OCI-LY1 (cell line): ENCODE data around the gene SMIM24.

Experiments
- H2AFZ ChIP-seq: fragments of 200-600 bp; sonication (generic), shearing (Covaris generic); 2 replicates; pipeline ENCODE4 v1.6.0; 2014; ENCODE audit warnings: antibody characterized with exemption, mild to moderate bottlenecking, low read length
- H3F3A ChIP-seq: fragments of 200-600 bp; sonication (generic), shearing (Covaris generic); 2 replicates; pipeline ENCODE4 v1.6.0; 2014; ENCODE audit warnings: mild to moderate bottlenecking, antibody characterized with exemption, low read length, moderate library complexity; ENCODE audit not compliant: insufficient read depth
- H3K27ac ChIP-seq: fragments of 200-600 bp; sonication (generic); 2 replicates; pipeline ENCODE4 v1.5.1; 2014; ENCODE audit warnings: low read length, mixed run types, mild to moderate bottlenecking, low read depth; ENCODE audit not compliant: poor library complexity, severe bottlenecking
- H3K27me3 ChIP-seq: fragments of 200-600 bp; sonication (generic); 2 replicates; pipeline ENCODE4 v1.6.0; 2014; ENCODE audit warnings: antibody characterized with exemption, mild to moderate bottlenecking, low read length, moderate library complexity; ENCODE audit not compliant: insufficient read depth
- H3K36me3 ChIP-seq: fragments of 200-600 bp; sonication (generic); 2 replicates; pipeline ENCODE4 v1.6.1; 2014; ENCODE audit warnings: mild to moderate bottlenecking, antibody characterized with exemption, low read length, moderate library complexity, mixed read lengths; ENCODE audit not compliant: insufficient read depth
- H3K4me1 ChIP-seq: fragments of 200-600 bp; sonication (generic); 2 replicates; pipeline ENCODE4 v1.5.1; 2014; ENCODE audit warnings: mild to moderate bottlenecking, low read length, moderate library complexity; ENCODE audit not compliant: insufficient read depth, severe bottlenecking
- H3K4me2 ChIP-seq: fragments of 200-600 bp; sonication (generic), shearing (Covaris generic); 2 replicates; pipeline ENCODE4 v1.6.1; 2014; ENCODE audit warnings: low read length
- H3K4me3 ChIP-seq: fragments of 200-600 bp; sonication (generic); 2 replicates; pipeline ENCODE4 v1.5.1; 2014; ENCODE audit warnings: low read length, low read depth, mild to moderate bottlenecking, mixed read lengths; ENCODE audit not compliant: poor library complexity, severe bottlenecking
- H3K79me2 ChIP-seq: fragments of 200-600 bp; shearing (Covaris generic); 2 replicates; pipeline ENCODE4 v1.6.1; 2016; ENCODE audit warnings: mixed run types, low read length, mixed read lengths; ENCODE audit not compliant: insufficient read depth
- H3K9ac ChIP-seq: fragments of 200-600 bp; sonication (generic), shearing (Covaris generic); 2 replicates; pipeline ENCODE4 v1.6.1; 2014; ENCODE audit warnings: mild to moderate bottlenecking, low read length, mixed read lengths
- H3K9me2 ChIP-seq: fragments of 200-600 bp; sonication (generic), shearing (Covaris generic); 2 replicates; pipeline ENCODE4 v1.6.1; 2014; ENCODE audit warnings: low read depth, mild to moderate bottlenecking, low read length, mixed read lengths
- H3K9me3 ChIP-seq: fragments of 200-600 bp; shearing (Covaris generic); 2 replicates; pipeline ENCODE4 v1.6.1; 2014; ENCODE audit warnings: low read length, mixed read lengths
- H4K20me1 ChIP-seq: fragments of 200-600 bp; sonication (generic), shearing (Covaris generic); 2 replicates; pipeline ENCODE4 v1.6.0; 2016; ENCODE audit warnings: mild to moderate bottlenecking, low read length; ENCODE audit not compliant: insufficient read depth
- CTCF ChIP-seq: fragments of 200-600 bp; sonication (generic), shearing (Covaris generic); IDR thresholded peaks from 2 replicates; pipeline ENCODE4 v1.5.1; 2017; ENCODE audit warnings: mild to moderate bottlenecking, antibody characterized with exemption, low read length, moderate library complexity, mixed read lengths
- EZH2 ChIP-seq: fragments of 200-600 bp; sonication (generic), shearing (Covaris generic); IDR thresholded peaks from 2 replicates; pipeline ENCODE4 v1.8.0; 2017; ENCODE audit warnings: borderline replicate concordance, mixed run types, mild to moderate bottlenecking, antibody characterized with exemption, low read length, moderate library complexity, mixed read lengths

SMIM24 gene

GRCh38 chr19:3463714-3464586 is 16.4 kb downstream of the SMIM24 start:
- no peaks in the 10 kb centered on the region for H3K79me2 ChIP-seq
- no peak overlapping the region for H3K4me3 ChIP-seq
- H3K9me3 ChIP-seq: 0 out of 2 replicates have a peak, but pooled peaks cover 2% of the 10 kb centered on the region
- no peak for TF ChIP-seq CTCF
- H3K4me1 ChIP-seq: no peaks in the 10 kb centered on the region
- H3K27me3 ChIP-seq: no peaks in the 10 kb centered on the region
- H3F3A ChIP-seq: no peaks in the 10 kb centered on the region
- H3K36me3 ChIP-seq: no peaks in the 10 kb centered on the region; the same call in 1 of the 2 replicates
- no peaks in the 10 kb centered on the region for H4K20me1 ChIP-seq
- no peak overlapping the region for H3K27ac ChIP-seq
- H3K4me2 ChIP-seq: no peak overlapping the region
- no peaks in the 10 kb centered on the region for H3K9me2 ChIP-seq
- H2AFZ ChIP-seq: no peak overlapping the region
- H3K9ac ChIP-seq: no peak overlapping the region

GRCh38 chr19:3462991-3463713 is 17.2 kb downstream of the SMIM24 start:
- H3F3A ChIP-seq: no peaks in the 10 kb centered on the region
- no peak overlapping the region for H3K4me2 ChIP-seq
- H3K4me3 ChIP-seq: no peak overlapping the region
- no peaks in the 10 kb centered on the region for H3K27me3 ChIP-seq
- H3K9me2 ChIP-seq: no peaks in the 10 kb centered on the region
- no peaks in the 10 kb centered on the region for H3K4me1 ChIP-seq
- no peak overlapping the region for H3K9ac ChIP-seq
- H4K20me1 ChIP-seq: no peaks in the 10 kb centered on the region
- 0 out of 2 replicates have a peak, but pooled peaks cover 2% of the 10 kb centered on the region for H3K9me3 ChIP-seq
- H3K79me2 ChIP-seq: no peaks in the 10 kb centered on the region
- no peak overlapping the region for H3K27ac ChIP-seq
- H2AFZ ChIP-seq: no peak overlapping the region
- no peaks in the 10 kb centered on the region; the same call in 1 of the 2 replicates for H3K36me3 ChIP-seq
- TF ChIP-seq CTCF: no peak
- TF ChIP-seq EZH2: no peak

GRCh38 chr19:3459965-3460582 is 20.3 kb downstream of the SMIM24 start:
- no peaks in the 10 kb centered on the region for H4K20me1 ChIP-seq
- no peak overlapping the region for H3K4me3 ChIP-seq
- no peak overlapping the region for H3K27ac ChIP-seq
- H3F3A ChIP-seq: no peaks in the 10 kb centered on the region
- no peaks in the 10 kb centered on the region for H3K9me3 ChIP-seq
- TF ChIP-seq EZH2: no peak
- no peak for TF ChIP-seq CTCF
- no peaks in the 10 kb centered on the region for H3K4me1 ChIP-seq
- H3K36me3 ChIP-seq: no peaks in the 10 kb centered on the region
- H3K9me2 ChIP-seq: no peaks in the 10 kb centered on the region
- no peak overlapping the region for H3K9ac ChIP-seq
- no peak overlapping the region for H2AFZ ChIP-seq
- no peaks in the 10 kb centered on the region for H3K27me3 ChIP-seq
- no peak overlapping the region for H3K4me2 ChIP-seq
- H3K79me2 ChIP-seq: no peaks in the 10 kb centered on the region
